ENCODE measurements around the gene PTPRCAP. TPM values are rescaled to one million over a fixed set of nuclear protein-coding genes. Genes with fewer than 3 reads are reported as not detected.

PTPRCAP gene
- polyA plus RNA-seq, 1 of the 3 experiments (the other 2 are of a cell fraction): 1.4 TPM

GRCh38 chr11:67441098-67441563 is 3.6 kb upstream of the PTPRCAP start:
- 97% methylated on average over 13 of the region's 21 CpGs for WGBS (ENCODE audit: low lambda C conversion rate)
- POLR2A ChIA-PET: interaction anchor here (0.7 to 1.7 kb wide), 3 partner anchors 10 to 40 kb away, joined by 3 to 4 read pairs (median 3); partner anchors contain the start of genes PPP1CA and RPS6KB2
- H3K4me3 ChIP-seq (ENCODE audit: low read depth in 2 of 2, low read length in 1 of 2): no peak overlapping the region
- H3F3A ChIP-seq (replicated peaks; ENCODE audit: insufficient read depth): no peaks in the 10 kb centered on the region
- H3K9ac ChIP-seq: no peak overlapping the region
- no peaks in the 10 kb centered on the region for H3K27me3 ChIP-seq (ENCODE audit: insufficient read depth)
- CTCF ChIA-PET: interaction anchor here (0.7 kb wide), 1 partner anchor 13 kb away, joined by 3 read pairs; no protein-coding TSS in a partner anchor
- H3K9me3 ChIP-seq: no peaks in the 10 kb centered on the region
- H3K9me2 ChIP-seq: no peaks in the 10 kb centered on the region
- no peaks in the 10 kb centered on the region for H4K20me1 ChIP-seq (ENCODE audit: insufficient read depth)
- no peak for DNase-seq
- H2AFZ ChIP-seq (ENCODE audit: low read depth): no peak overlapping the region
- no peak overlapping the region for H3K4me2 ChIP-seq
- H3K79me2 ChIP-seq (ENCODE audit: insufficient read depth): peaks cover 12% of the 10 kb centered on the region; the same call in 1 of the 2 replicates
- no peak overlapping the region for H3K27ac ChIP-seq (ENCODE audit: low read depth in 2 of 2, low read length in 1 of 2)
- peaks cover 0 to 31% of the 10 kb centered on the region in 2 experiments for H3K36me3 ChIP-seq (replicated peaks in 1 of 2; ENCODE audit: control insufficient read depth in 1 of 2, insufficient read depth in 2 of 2, low read length in 1 of 2)
- TF ChIP-seq, protein P1, sequence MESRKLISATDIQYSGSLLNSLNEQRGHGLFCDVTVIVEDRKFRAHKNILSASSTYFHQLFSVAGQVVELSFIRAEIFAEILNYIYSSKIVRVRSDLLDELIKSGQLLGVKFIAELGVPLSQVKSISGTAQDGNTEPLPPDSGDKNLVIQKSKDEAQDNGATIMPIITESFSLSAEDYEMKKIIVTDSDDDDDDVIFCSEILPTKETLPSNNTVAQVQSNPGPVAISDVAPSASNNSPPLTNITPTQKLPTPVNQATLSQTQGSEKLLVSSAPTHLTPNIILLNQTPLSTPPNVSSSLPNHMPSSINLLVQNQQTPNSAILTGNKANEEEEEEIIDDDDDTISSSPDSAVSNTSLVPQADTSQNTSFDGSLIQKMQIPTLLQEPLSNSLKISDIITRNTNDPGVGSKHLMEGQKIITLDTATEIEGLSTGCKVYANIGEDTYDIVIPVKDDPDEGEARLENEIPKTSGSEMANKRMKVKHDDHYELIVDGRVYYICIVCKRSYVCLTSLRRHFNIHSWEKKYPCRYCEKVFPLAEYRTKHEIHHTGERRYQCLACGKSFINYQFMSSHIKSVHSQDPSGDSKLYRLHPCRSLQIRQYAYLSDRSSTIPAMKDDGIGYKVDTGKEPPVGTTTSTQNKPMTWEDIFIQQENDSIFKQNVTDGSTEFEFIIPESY (IDR thresholded peaks at IDR 0.05; ENCODE audit: borderline replicate concordance, low read depth): no peak
- TF ChIP-seq NRF1 (IDR thresholded peaks at IDR 0.05; ENCODE audit: low read depth, low read length) (no peak), CTCF (IDR thresholded peaks at IDR 0.05) (no peak), TEAD4 (IDR thresholded peaks at IDR 0.05; ENCODE audit: borderline replicate concordance, insufficient read depth) (no peak), RAD21 (IDR thresholded peaks at IDR 0.05; ENCODE audit: low read length) (no peak), EP300 (IDR thresholded peaks at IDR 0.05; ENCODE audit: borderline replicate concordance in 1 of 2, low read depth in 1 of 2, low read length in 1 of 2) (no peak), YY1 (IDR thresholded peaks at IDR 0.05; ENCODE audit: low read depth) (no peak), RFX5 (IDR thresholded peaks at IDR 0.05; ENCODE audit: low read length) (no peak), RXRA (IDR thresholded peaks at IDR 0.05; ENCODE audit: borderline replicate concordance, low read depth) (no peak), MXI1 (IDR thresholded peaks at IDR 0.05; ENCODE audit: low read depth, low read length) (no peak), GABPA (IDR thresholded peaks at IDR 0.05; ENCODE audit: low read depth) (no peak)
- TF ChIP-seq, protein P2, sequence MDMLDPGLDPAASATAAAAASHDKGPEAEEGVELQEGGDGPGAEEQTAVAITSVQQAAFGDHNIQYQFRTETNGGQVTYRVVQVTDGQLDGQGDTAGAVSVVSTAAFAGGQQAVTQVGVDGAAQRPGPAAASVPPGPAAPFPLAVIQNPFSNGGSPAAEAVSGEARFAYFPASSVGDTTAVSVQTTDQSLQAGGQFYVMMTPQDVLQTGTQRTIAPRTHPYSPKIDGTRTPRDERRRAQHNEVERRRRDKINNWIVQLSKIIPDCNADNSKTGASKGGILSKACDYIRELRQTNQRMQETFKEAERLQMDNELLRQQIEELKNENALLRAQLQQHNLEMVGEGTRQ (IDR thresholded peaks at IDR 0.05; ENCODE audit: borderline replicate concordance, low read depth, low read length): no peak
- TF ChIP-seq, protein P3, sequence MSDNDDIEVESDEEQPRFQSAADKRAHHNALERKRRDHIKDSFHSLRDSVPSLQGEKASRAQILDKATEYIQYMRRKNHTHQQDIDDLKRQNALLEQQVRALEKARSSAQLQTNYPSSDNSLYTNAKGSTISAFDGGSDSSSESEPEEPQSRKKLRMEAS (IDR thresholded peaks at IDR 0.05; ENCODE audit: low read depth): no peak
- H3K4me1 ChIP-seq (ENCODE audit: control insufficient read depth in 1 of 2, insufficient read depth in 2 of 2, low read depth in 1 of 2, low read length in 1 of 2): peaks cover 4 to 11% of the 10 kb centered on the region in 2 experiments; a peak in 3 of 4 replicates
